ENCODE results near the gene SIAH3. TPM values are rescaled to one million over a fixed set of nuclear protein-coding genes. Genes with fewer than 3 reads are reported as not detected.

Gene SIAH3
- total RNA-seq, 1 experiment from 2014 or later, result not detected

- H3K9me3 Mint-ChIP-seq, result peaks cover 2 to 4% of the 10 kb centered on the region in 2 experiments; a peak in 2 of 5 replicates
- Histone ChIP-seq H3K9ac (ENCODE audit: extremely low read depth, insufficient read length, low read length) (no peak overlapping the region), H3K79me2 (ENCODE audit: insufficient read depth, low read length) (no peaks in the 10 kb centered on the region), H2AK5ac (ENCODE audit: insufficient read length, low read length) (no peak overlapping the region), H3K56ac (ENCODE audit: insufficient read length, low read depth, low read length) (no peak overlapping the region), H2BK120ac (ENCODE audit: low read depth, low read length, poor library complexity, severe bottlenecking) (no peak overlapping the region), H3K4me1 (ENCODE audit: insufficient read depth, low read length) (no peaks in the 10 kb centered on the region), H4K5ac (ENCODE audit: insufficient read length, low read depth, low read length) (no peak overlapping the region), H3K14ac (ENCODE audit: insufficient read depth, low read length) (no peak overlapping the region), H2BK5ac (ENCODE audit: insufficient read length, low read length) (no peak overlapping the region), H2BK12ac (ENCODE audit: insufficient read length, low read depth, low read length) (no peak overlapping the region), H3K23ac (ENCODE audit: insufficient read length, low read depth, low read length) (no peak overlapping the region), H3K4me2 (ENCODE audit: insufficient read depth, insufficient read length, low read length) (no peak overlapping the region), H3K23me2 (ENCODE audit: insufficient read length, low read depth, low read length, poor library complexity, severe bottlenecking) (no peaks in the 10 kb centered on the region), H4K8ac (replicated peaks; ENCODE audit: insufficient read length, low read depth, low read length) (no peak overlapping the region), H3K27me3 (ENCODE audit: insufficient read depth, low read length) (no peaks in the 10 kb centered on the region), H3K18ac (ENCODE audit: insufficient read length, low read depth, low read length) (no peak overlapping the region), H4K91ac (ENCODE audit: insufficient read length, low read depth, low read length) (no peak overlapping the region), H2AFZ (ENCODE audit: low read length) (no peak overlapping the region), H3K9me3 (ENCODE audit: control insufficient read depth, low read depth, low read length) (no peaks in the 10 kb centered on the region), H4K20me1 (ENCODE audit: control insufficient read depth, insufficient read depth, insufficient read length) (no peaks in the 10 kb centered on the region), H3K4ac (ENCODE audit: low read depth, low read length) (no peak overlapping the region), H3K27ac (ENCODE audit: insufficient read length, low read depth, low read length) (no peak overlapping the region), H3K79me1 (ENCODE audit: insufficient read depth, low read depth, low read length, poor library complexity, severe bottlenecking) (no peaks in the 10 kb centered on the region), H2BK15ac (ENCODE audit: low read depth, low read length) (no peak overlapping the region), H3T11ph (ENCODE audit: low read length) (no peak overlapping the region), H2BK20ac (ENCODE audit: low read depth, low read length, poor library complexity, severe bottlenecking) (no peak overlapping the region)
- no peaks in the 10 kb centered on the region; a peak in 1 of 7 replicates for H3K36me3 Mint-ChIP-seq (ENCODE audit: insufficient read depth in 1 of 3, low read depth in 3 of 3)
- H3K4me1 Mint-ChIP-seq, result peaks cover 9 to 16% of the 10 kb centered on the region in 2 experiments
- H3K4me3 Mint-ChIP-seq, result no peak overlapping the region
- no CpG with 5 or more reads among the region's 2 CpGs for WGBS (ENCODE audit: extremely low coverage, insufficient read length, low lambda C conversion rate)
- H3K27me3 Mint-ChIP-seq (ENCODE audit: low read depth), result peaks cover 8% of the 10 kb centered on the region
- DNase-seq, result peak; percentile 35
- H3K27ac Mint-ChIP-seq, result no peak overlapping the region; a peak in 1 of 7 replicates
- no peak for TF ChIP-seq CTCF (conservative IDR thresholded peaks at IDR 0.05)
These were observed 8.2 kb upstream of the SIAH3 start for GRCh38 chr13:45859705-45860104.
